Middle frontal gyrus (tissue), 1 donor: ENCODE results near the gene IMMP2L.
"Not testable (repeated sequence)": the region's sequence is repeated elsewhere in the genome, so short reads cannot be mapped to it uniquely, and the experiment has no call there.

Experiments used
- DNase-seq: peaks from one replicate; pipeline ENCODE4 v3.0.0-alpha.2; 2015; ENCODE audit warnings: low spot score; ENCODE audit errors: extremely low spot score

The IMMP2L gene

GRCh38 chr7:110943701-110944345, 618.5 kb downstream of the IMMP2L start:
- DNase-seq, result no peak

GRCh38 chr7:110941385-110941784, 620.9 kb downstream of the IMMP2L start:
- no peak for DNase-seq

- no peak for DNase-seq
Measured at GRCh38 chr7:110940756-110941155, 621.5 kb downstream of the IMMP2L start.

- DNase-seq, result no peak
Measured at GRCh38 chr7:110938165-110938564, 624.1 kb downstream of the IMMP2L start.

- not testable (repeated sequence) for DNase-seq
Measured at GRCh38 chr7:110936665-110937064, 625.6 kb downstream of the IMMP2L start.

- no peak for DNase-seq
Measured at GRCh38 chr7:110929480-110930249, 632.6 kb downstream of the IMMP2L start.

- no peak for DNase-seq
Measured at GRCh38 chr7:110922906-110923305, 639.4 kb downstream of the IMMP2L start.

- DNase-seq, result no peak
Measured at GRCh38 chr7:110921595-110922151, 640.6 kb downstream of the IMMP2L start.

GRCh38 chr7:110918949-110919548, 643.2 kb downstream of the IMMP2L start:
- DNase-seq, result no peak

- DNase-seq, result no peak
Measured at GRCh38 chr7:110914263-110914662, 648.0 kb downstream of the IMMP2L start.

GRCh38 chr7:110911632-110912031, 650.7 kb downstream of the IMMP2L start:
- no peak for DNase-seq

- no peak for DNase-seq
Measured at GRCh38 chr7:110909117-110909516, 653.2 kb downstream of the IMMP2L start.

- DNase-seq, result no peak
Measured at GRCh38 chr7:110905773-110906566, 656.3 kb downstream of the IMMP2L start.

- DNase-seq, result no peak
Measured at GRCh38 chr7:110898516-110898915, 663.8 kb downstream of the IMMP2L start.

- DNase-seq, result no peak
Measured at GRCh38 chr7:110897538-110897937, 664.8 kb downstream of the IMMP2L start.

GRCh38 chr7:110894111-110894510, 668.2 kb downstream of the IMMP2L start:
- no peak for DNase-seq

GRCh38 chr7:110891197-110891596, 671.1 kb downstream of the IMMP2L start:
- DNase-seq, result no peak

- DNase-seq, result no peak
Measured at GRCh38 chr7:110890101-110890500, 672.2 kb downstream of the IMMP2L start.

- DNase-seq, result no peak
Measured at GRCh38 chr7:110889335-110889734, 673.0 kb downstream of the IMMP2L start.

- no peak for DNase-seq
Measured at GRCh38 chr7:110888641-110889040, 673.7 kb downstream of the IMMP2L start.

- DNase-seq, result no peak
Measured at GRCh38 chr7:110885474-110885873, 676.8 kb downstream of the IMMP2L start.
